Measurements from ENCODE around the gene KCTD19. TPM values are rescaled to one million over a fixed set of nuclear protein-coding genes. Genes with fewer than 3 reads are reported as not detected.

Gene KCTD19
- total RNA-seq, 4 donors from 2014 or later, result not detected

GRCh38 chr16:67260426-67261063 lies 66.0 kb downstream of the KCTD19 start:
- no peak overlapping the region for H3K4me3 ChIP-seq
- peak; percentile 15 to 30 (median 24) for TF ChIP-seq CTCF (IDR thresholded peaks at IDR 0.05)
- TF ChIP-seq EP300 (IDR thresholded peaks at IDR 0.05), result no peak
- TF ChIP-seq POLR2A (IDR thresholded peaks at IDR 0.05; ENCODE audit: low read depth), result no peak
- TF ChIP-seq POLR2AphosphoS5 (IDR thresholded peaks at IDR 0.05), result no peak
- H3K9me3 ChIP-seq, result no peaks in the 10 kb centered on the region
- 64% methylated on average over 4 of the region's 4 CpGs for WGBS
- intact Hi-C loops (cut with DNase I), result no loop called here
- no peaks in the 10 kb centered on the region for H3K36me3 ChIP-seq
- peaks cover 0 to 50% (median under 1%) of the 10 kb centered on the region in 4 donors for H3K27me3 ChIP-seq
- peaks cover 0 to 3% (median 0%) of the 10 kb centered on the region in 4 donors for H3K4me1 ChIP-seq
- no peak overlapping the region for H3K27ac ChIP-seq (replicated peaks in 1 of 4)
- DNase-seq (ENCODE audit: extremely low spot score), result no peak

- TF ChIP-seq POLR2A (IDR thresholded peaks at IDR 0.05; ENCODE audit: low read depth) (no peak), CTCF (IDR thresholded peaks at IDR 0.05) (no peak), EP300 (IDR thresholded peaks at IDR 0.05) (no peak), POLR2AphosphoS5 (IDR thresholded peaks at IDR 0.05) (no peak)
- H3K36me3 ChIP-seq, result no peaks in the 10 kb centered on the region
- peaks cover 0 to 3% (median 0%) of the 10 kb centered on the region in 4 donors for H3K4me1 ChIP-seq
- no peaks in the 10 kb centered on the region for H3K9me3 ChIP-seq
- no peak overlapping the region for H3K27ac ChIP-seq (replicated peaks in 1 of 4)
- intact Hi-C loops (cut with DNase I), result no loop called here
- no peak for DNase-seq (ENCODE audit: extremely low spot score)
- H3K27me3 ChIP-seq, result peaks cover 0 to 54% (median 3%) of the 10 kb centered on the region in 4 donors
- WGBS, result 87% methylated on average over 8 of the region's 12 CpGs
- H3K4me3 ChIP-seq, result no peak overlapping the region
Measured at GRCh38 chr16:67259705-67260104, 66.8 kb downstream of the KCTD19 start.

- DNase-seq (ENCODE audit: extremely low spot score), result no peak
- intact Hi-C loops (cut with DNase I), result no loop called here
- no peaks in the 10 kb centered on the region for H3K9me3 ChIP-seq
- peaks cover 0 to 47% (median 4%) of the 10 kb centered on the region in 4 donors for H3K27me3 ChIP-seq
- peaks cover 0 to 3% (median 0%) of the 10 kb centered on the region in 4 donors for H3K4me1 ChIP-seq
- H3K36me3 ChIP-seq, result no peaks in the 10 kb centered on the region
- 91% methylated on average over 10 of the region's 11 CpGs for WGBS
- TF ChIP-seq POLR2AphosphoS5 (IDR thresholded peaks at IDR 0.05), result no peak
- TF ChIP-seq EP300 (IDR thresholded peaks at IDR 0.05), result no peak
- TF ChIP-seq CTCF (IDR thresholded peaks at IDR 0.05), result no peak
- no peak overlapping the region for H3K4me3 ChIP-seq
- no peak overlapping the region for H3K27ac ChIP-seq (replicated peaks in 1 of 4)
Measured at GRCh38 chr16:67258161-67258835, 68.2 kb downstream of the KCTD19 start.

GRCh38 chr16:67257486-67258160 lies 68.9 kb downstream of the KCTD19 start:
- 75% methylated on average over 4 of the region's 4 CpGs for WGBS
- Histone ChIP-seq H3K4me1 (peaks cover 0 to 3% (median 0%) of the 10 kb centered on the region in 4 donors), H3K4me3 (no peak overlapping the region), H3K27ac (replicated peaks in 1 of 4) (no peak overlapping the region), H3K27me3 (peaks cover 0 to 46% (median 4%) of the 10 kb centered on the region in 4 donors), H3K9me3 (no peaks in the 10 kb centered on the region), H3K36me3 (no peaks in the 10 kb centered on the region)
- no peak for TF ChIP-seq CTCF (IDR thresholded peaks at IDR 0.05)
- TF ChIP-seq EP300 (IDR thresholded peaks at IDR 0.05), result no peak
- no peak for TF ChIP-seq POLR2A (IDR thresholded peaks at IDR 0.05; ENCODE audit: low read depth)
- no peak for TF ChIP-seq POLR2AphosphoS5 (IDR thresholded peaks at IDR 0.05)
- no peak for DNase-seq (ENCODE audit: extremely low spot score)
- intact Hi-C loops (cut with DNase I), result no loop called here

Data from esophagus muscularis mucosa (tissue), 4 donors.